Tibial nerve (tissue), 4 donors: ENCODE results near the gene BRK1. TPM values are rescaled to one million over a fixed set of nuclear protein-coding genes. Genes with fewer than 3 reads are reported as not detected.
"Not testable (repeated sequence)": the region's sequence is repeated elsewhere in the genome, so short reads cannot be mapped to it uniquely, and the experiment has no call there.

Experiments used
- DNase-seq, 2 donors: peaks; one replicate each; pipeline ENCODE4 v3.0.0-alpha.2; 2019; ENCODE audit warnings: low spot score in 2 of 2
- H3K27ac ChIP-seq, 4 donors: fragments of 200-600 bp; sonication (generic) in 3 of 4; one replicate each; pipeline ENCODE4 v1.5.1; 2017 to 2019; ENCODE audit warnings: mild to moderate bottlenecking in 1 of 4
- H3K27me3 ChIP-seq, 2 donors: fragments of 200-600 bp; sonication (generic) in 1 of 2; one replicate each; pipeline versions ENCODE4 v1.5.1 to v1.6.0; 2017 to 2019
- H3K36me3 ChIP-seq, 3 donors: fragments of 200-600 bp; sonication (generic); one replicate each; pipeline ENCODE4 v1.5.1; 2018 to 2019
- H3K4me1 ChIP-seq, 4 donors: fragments of 200-600 bp; sonication (generic) in 3 of 4; one replicate each; pipeline ENCODE4 v1.5.1; 2017 to 2019
- H3K4me3 ChIP-seq, 4 donors: fragments of 200-600 bp; sonication (generic) in 3 of 4; one replicate each; pipeline ENCODE4 v1.5.1; 2017 to 2019; ENCODE audit warnings: mild to moderate bottlenecking in 1 of 4, moderate library complexity in 1 of 4
- H3K9me3 ChIP-seq, 4 donors: fragments of 200-600 bp; sonication (generic) in 3 of 4; one replicate each; pipeline ENCODE4 v1.5.1; 2017 to 2019
- EP300 ChIP-seq, 2 donors: sonication (generic); formaldehyde crosslinking; IDR thresholded peaks; one replicate each; pipeline ENCODE4 v1.6.1; 2017; ENCODE audit warnings: antibody characterized with exemption in 2 of 2, mild to moderate bottlenecking in 1 of 2
- POLR2A ChIP-seq, 2 donors: fragments of 450-650 bp; IDR thresholded peaks; one replicate each; pipeline ENCODE4 v1.6.1; 2017; ENCODE audit warnings: antibody characterized with exemption in 2 of 2, mild to moderate bottlenecking in 2 of 2, moderate library complexity in 2 of 2
- WGBS, 2 donors: methylation state at CpG; one replicate each; pipeline ENCODE4 v1.1.5; 2018; 5-methylcytosine and 5-hydroxymethylcytosine counted together
- total RNA-seq, 4 donors: library from RNA; depleted of rRNA; stranded (reverse); fragments of >200 nt; gene quantifications; one replicate each; pipeline ENCODE4 v1.1.0, GENCODE V29; 2016
- TF ChIP-seq, protein P1 (sequence below), 5 experiments: fragments of 200-600 bp in 3 of 5; fragments of 450-650 bp in 2 of 5; sonication (generic) in 3 of 5; IDR thresholded peaks; one replicate each; pipeline ENCODE4 v1.5.1; 2016 to 2019; ENCODE audit warnings: antibody characterized with exemption in 5 of 5, mild to moderate bottlenecking in 3 of 5, moderate library complexity in 2 of 5

Gene BRK1
- total RNA-seq, 4 donors from 2014 or later = 50.2 to 97.5 (median 77.5) TPM

DNA sequence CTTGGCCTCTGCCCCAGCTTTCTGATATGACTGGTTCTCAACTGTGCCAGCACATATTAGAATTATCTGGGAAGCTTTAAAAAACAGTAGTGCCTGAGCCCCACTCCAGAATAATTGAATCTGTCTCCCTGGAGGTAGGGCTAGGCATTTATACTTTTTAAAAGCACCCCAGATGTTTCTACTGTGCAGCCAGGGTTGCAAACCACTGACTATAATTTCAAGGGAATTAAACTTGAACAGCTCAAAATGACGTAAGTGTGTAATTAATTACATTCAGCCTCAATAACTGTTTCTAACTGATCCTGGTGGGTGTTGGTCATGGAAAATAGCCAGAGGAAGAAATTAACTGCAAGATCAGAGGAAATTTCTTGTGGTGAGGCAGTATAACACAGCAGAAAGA is 44.9 kb downstream of the BRK1 start:
- Histone ChIP-seq H3K4me1 (peaks cover 0 to 23% (median 2%) of the 10 kb centered on the region in 4 donors), H3K4me3 (no peak overlapping the region), H3K36me3 (no peaks in the 10 kb centered on the region), H3K27me3 (no peaks in the 10 kb centered on the region), H3K9me3 (no peaks in the 10 kb centered on the region), H3K27ac (no peak overlapping the region)
- 27% methylated on average over 1 of the region's 1 CpG for WGBS, 2 donors
- DNase-seq = no peak
- TF ChIP-seq POLR2A (IDR thresholded peaks at IDR 0.05) (no peak), EP300 (IDR thresholded peaks at IDR 0.05) (no peak)
- TF ChIP-seq, protein P1, sequence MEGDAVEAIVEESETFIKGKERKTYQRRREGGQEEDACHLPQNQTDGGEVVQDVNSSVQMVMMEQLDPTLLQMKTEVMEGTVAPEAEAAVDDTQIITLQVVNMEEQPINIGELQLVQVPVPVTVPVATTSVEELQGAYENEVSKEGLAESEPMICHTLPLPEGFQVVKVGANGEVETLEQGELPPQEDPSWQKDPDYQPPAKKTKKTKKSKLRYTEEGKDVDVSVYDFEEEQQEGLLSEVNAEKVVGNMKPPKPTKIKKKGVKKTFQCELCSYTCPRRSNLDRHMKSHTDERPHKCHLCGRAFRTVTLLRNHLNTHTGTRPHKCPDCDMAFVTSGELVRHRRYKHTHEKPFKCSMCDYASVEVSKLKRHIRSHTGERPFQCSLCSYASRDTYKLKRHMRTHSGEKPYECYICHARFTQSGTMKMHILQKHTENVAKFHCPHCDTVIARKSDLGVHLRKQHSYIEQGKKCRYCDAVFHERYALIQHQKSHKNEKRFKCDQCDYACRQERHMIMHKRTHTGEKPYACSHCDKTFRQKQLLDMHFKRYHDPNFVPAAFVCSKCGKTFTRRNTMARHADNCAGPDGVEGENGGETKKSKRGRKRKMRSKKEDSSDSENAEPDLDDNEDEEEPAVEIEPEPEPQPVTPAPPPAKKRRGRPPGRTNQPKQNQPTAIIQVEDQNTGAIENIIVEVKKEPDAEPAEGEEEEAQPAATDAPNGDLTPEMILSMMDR (IDR thresholded peaks at IDR 0.05) = no peak

DNA sequence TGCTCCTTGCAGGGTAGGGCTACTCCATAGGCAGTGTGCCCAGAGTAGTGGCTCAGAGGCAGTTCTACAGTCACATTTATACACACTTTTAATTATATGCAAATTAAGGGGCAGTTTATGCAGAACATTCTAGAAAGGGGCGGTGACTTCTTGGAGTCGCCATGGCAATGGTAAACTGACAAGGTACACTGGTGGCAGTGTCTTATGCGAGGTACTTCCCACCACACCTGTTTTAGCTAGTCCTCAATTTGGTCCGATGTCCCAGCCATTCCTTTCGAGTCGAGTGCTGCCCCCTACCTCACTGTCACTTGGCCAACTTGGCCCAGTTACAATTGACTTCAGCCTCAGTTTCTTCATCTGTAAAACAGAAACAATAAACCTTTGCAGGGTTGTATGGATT is 45.5 kb downstream of the BRK1 start:
- no peaks in the 10 kb centered on the region for H3K27me3 ChIP-seq
- no peaks in the 10 kb centered on the region for H3K36me3 ChIP-seq
- DNase-seq = no peak
- no peak overlapping the region for H3K4me3 ChIP-seq
- TF ChIP-seq, protein P1 (IDR thresholded peaks at IDR 0.05) = no peak
- TF ChIP-seq EP300 (IDR thresholded peaks at IDR 0.05) = no peak
- no peak for TF ChIP-seq POLR2A (IDR thresholded peaks at IDR 0.05)
- WGBS, 2 donors = 69 to 75% methylated on average over 6 of the region's 6 CpGs
- H3K9me3 ChIP-seq = no peaks in the 10 kb centered on the region
- no peak overlapping the region for H3K27ac ChIP-seq
- peaks cover 0 to 27% (median 3%) of the 10 kb centered on the region in 4 donors for H3K4me1 ChIP-seq

DNA sequence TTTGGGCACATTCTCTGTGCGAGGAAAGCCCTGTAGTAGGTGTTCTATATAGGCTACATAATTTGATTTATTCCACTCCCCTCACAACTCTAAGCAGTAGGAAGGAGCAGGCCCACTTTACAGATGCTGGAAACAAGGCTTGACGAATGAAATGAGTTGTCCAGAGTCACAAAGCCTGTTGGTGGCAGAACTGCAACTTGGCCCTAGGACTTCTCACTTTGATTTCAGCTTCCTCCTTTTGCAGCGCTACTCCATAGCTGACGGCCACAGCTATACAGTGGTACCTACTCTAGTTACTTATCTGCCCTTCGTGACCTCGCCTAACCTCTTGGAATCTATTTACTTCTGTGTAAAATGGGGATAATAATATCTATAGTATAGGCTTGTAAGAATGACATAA is 46.7 kb downstream of the BRK1 start:
- no peak for DNase-seq
- Histone ChIP-seq H3K9me3 (no peaks in the 10 kb centered on the region), H3K27me3 (no peaks in the 10 kb centered on the region), H3K27ac (no peak overlapping the region), H3K4me1 (peaks cover 0 to 35% (median 3%) of the 10 kb centered on the region in 4 donors), H3K4me3 (no peak overlapping the region), H3K36me3 (no peaks in the 10 kb centered on the region)
- TF ChIP-seq EP300 (IDR thresholded peaks at IDR 0.05) (no peak), POLR2A (IDR thresholded peaks at IDR 0.05) (no peak)
- TF ChIP-seq, protein P1 (IDR thresholded peaks at IDR 0.05) = no peak
- 84 to 90% methylated on average over 6 of the region's 6 CpGs for WGBS, 2 donors

DNA sequence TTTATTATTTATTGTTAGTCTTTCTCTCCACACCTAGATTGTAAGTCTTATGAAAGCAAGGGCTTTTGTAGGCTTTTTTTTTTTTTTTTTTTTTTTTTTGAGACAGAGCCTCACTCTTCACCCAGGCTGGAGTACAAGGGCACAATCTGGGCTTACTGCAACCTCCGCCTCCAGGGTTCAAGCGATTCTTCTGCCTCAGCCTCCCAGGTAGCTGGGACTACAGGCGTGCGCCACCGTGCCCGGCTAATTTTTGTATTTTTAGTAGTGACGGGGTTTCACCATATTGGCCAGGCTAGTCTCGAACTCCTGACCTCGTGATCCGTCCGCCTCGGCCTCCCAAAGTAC is 48.7 kb downstream of the BRK1 start:
- Histone ChIP-seq H3K9me3 (peaks cover 0 to 11% (median 2%) of the 10 kb centered on the region in 4 donors), H3K36me3 (peaks cover 0 to 11% (median 0%) of the 10 kb centered on the region in 3 donors), H3K4me1 (peaks cover 0 to 35% (median 3%) of the 10 kb centered on the region in 4 donors), H3K27ac (peak overlapping the region in 2 of 4 donors; percentile 87 to 88), H3K4me3 (peak overlapping the region in 3 of 4 donors; percentile 73 to 99 (median 95))
- not testable (repeated sequence) for H3K27me3 ChIP-seq, DNase-seq
- 71 to 74% methylated on average over 12 of the region's 12 CpGs for WGBS, 2 donors

DNA sequence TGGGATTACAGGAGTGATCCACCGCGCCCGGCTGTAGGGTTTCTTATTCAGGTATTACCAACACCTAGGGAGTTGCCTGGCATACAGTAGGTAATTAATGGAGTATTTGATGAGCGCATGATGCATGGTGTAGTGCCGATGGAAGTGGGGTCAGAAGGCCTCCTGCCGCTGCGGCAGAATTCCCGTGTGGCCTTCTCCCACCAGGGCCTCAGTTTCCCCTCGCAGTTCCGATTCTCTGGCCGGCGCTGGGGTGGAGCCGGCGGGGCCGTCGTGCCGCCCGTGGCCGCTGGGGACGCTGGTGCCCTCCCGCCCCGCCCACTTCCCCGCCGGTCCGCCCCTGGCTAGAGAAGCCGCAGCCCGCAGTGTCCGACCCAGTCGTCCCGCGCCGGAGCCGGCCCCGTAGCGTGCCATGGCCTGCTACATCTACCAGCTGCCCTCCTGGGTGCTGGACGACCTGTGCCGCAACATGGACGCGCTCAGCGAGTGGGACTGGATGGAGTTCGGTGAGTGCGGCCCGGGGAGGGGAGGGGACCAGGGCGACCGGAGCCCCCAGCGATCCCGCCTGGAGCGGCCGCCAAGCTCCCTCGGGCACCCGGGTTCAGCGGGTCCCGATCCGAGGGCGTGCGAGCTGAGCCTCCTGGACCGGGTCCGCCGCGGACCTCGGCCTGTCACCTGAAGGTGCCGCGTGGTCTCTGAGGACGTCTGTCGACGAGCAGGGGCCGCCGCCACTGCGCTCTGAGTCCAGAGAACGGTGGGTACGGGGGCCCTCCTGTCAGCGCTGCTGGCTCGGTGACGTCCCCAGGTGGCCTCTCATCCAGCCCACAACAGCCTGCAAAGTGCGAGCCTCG is 49.3 kb downstream of the BRK1 start, which contains the start of gene IRAK2:
TSS of gene IRAK2 (plus strand) at position 374 of the 848 bp plus-strand sequence. CDS start at position 410, 36 bp downstream.
- DNase-seq = peak; percentile 61 to 63
- Histone ChIP-seq H3K27ac (peak within 1 kb of the TSS in 3 of 4 donors; percentile 80 to 88 (median 87)), H3K9me3 (peaks cover 0 to 11% (median 2%) of the 10 kb centered on the region in 4 donors), H3K4me3 (peak within 1 kb of the TSS; percentile 51 to 99 (median 84)), H3K36me3 (peaks cover 0 to 15% (median 0%) of the 10 kb centered on the region in 3 donors), H3K4me1 (peaks cover 0 to 33% (median 3%) of the 10 kb centered on the region in 4 donors), H3K27me3 (no peaks in the 10 kb centered on the region)
- TF ChIP-seq EP300 (IDR thresholded peaks at IDR 0.05) = peak in 1 of 2 donors; percentile 67
- peak in 1 of 2 donors; percentile 59 for TF ChIP-seq POLR2A (IDR thresholded peaks at IDR 0.05)
- TF ChIP-seq, protein P1 (IDR thresholded peaks at IDR 0.05) = peak; percentile 91 to 99 (median 97)
- WGBS, 2 donors = 7 to 11% methylated on average over 27 to 37 of the region's 76 CpGs
